22Rv1 (cell line): ENCODE measurements around the gene GHRH.

Source experiments
- ZFX ChIP-seq: fragments of 450-650 bp; IDR thresholded peaks from 2 replicates; pipeline ENCODE4 v1.6.1; 2017; ENCODE audit warnings: antibody characterized with exemption, borderline replicate concordance
- TF ChIP-seq, protein P1 (sequence below): fragments of 450-650 bp; IDR thresholded peaks from 2 replicates; pipeline ENCODE4 v1.5.1; 2017; ENCODE audit warnings: mild to moderate bottlenecking

DNA sequence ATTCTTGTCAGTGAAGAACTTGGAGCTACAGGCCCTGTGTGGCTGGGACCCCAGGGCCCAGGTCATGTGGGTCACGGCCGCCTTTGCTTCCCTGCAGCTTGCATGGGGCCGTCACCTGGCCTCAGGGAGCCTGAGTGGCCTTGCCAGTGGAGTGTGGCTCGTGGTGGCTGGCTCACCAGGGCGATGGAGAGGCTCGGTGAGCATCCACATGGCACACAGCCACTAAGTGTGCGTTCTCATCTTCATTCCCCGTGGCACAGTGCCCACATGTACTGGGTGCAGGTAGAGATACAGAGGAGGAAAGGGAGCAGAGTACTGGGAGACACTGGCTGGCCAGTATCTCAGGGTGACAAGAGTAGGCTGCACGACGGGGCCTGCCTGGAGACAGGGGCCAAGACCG, 49.3 kb upstream of the GHRH start:
- TF ChIP-seq, protein P1, sequence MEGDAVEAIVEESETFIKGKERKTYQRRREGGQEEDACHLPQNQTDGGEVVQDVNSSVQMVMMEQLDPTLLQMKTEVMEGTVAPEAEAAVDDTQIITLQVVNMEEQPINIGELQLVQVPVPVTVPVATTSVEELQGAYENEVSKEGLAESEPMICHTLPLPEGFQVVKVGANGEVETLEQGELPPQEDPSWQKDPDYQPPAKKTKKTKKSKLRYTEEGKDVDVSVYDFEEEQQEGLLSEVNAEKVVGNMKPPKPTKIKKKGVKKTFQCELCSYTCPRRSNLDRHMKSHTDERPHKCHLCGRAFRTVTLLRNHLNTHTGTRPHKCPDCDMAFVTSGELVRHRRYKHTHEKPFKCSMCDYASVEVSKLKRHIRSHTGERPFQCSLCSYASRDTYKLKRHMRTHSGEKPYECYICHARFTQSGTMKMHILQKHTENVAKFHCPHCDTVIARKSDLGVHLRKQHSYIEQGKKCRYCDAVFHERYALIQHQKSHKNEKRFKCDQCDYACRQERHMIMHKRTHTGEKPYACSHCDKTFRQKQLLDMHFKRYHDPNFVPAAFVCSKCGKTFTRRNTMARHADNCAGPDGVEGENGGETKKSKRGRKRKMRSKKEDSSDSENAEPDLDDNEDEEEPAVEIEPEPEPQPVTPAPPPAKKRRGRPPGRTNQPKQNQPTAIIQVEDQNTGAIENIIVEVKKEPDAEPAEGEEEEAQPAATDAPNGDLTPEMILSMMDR, result no peak
- no peak for TF ChIP-seq ZFX
